ENCODE measurements around the gene VN1R2.

DNA sequence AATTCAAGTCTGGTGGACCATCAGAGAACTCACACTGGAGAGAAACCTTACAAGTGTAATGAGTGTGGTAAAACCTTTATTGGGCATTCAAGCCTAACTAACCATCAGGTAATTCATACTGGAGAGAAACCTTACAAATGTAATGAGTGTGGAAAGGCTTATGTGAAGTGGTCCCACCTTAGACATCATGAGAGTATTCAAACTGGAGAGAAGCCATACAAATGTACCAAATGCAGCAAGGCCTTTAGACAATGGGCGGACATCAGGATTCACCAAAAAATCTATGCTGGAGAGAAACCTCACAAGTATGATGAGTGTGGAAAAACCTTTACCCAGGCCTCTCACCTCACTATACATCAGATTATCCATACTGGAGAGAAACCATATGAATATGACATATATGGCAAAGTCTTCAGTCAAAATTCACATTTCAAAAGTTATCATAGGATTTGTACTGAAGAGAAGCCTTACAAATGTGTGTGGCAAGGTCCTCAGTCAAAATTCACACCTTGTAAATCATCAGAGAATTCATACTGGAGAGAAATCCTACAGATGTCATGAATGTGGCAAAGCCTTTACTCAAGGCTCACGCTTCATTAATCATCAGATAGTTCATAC is 45.3 kb upstream of the VN1R2 start:
- TF ChIP-seq POLR2A (IDR thresholded peaks at IDR 0.05) (no peak), POLR2AphosphoS5 (IDR thresholded peaks at IDR 0.05) (no peak)
- TF ChIP-seq, protein P1, sequence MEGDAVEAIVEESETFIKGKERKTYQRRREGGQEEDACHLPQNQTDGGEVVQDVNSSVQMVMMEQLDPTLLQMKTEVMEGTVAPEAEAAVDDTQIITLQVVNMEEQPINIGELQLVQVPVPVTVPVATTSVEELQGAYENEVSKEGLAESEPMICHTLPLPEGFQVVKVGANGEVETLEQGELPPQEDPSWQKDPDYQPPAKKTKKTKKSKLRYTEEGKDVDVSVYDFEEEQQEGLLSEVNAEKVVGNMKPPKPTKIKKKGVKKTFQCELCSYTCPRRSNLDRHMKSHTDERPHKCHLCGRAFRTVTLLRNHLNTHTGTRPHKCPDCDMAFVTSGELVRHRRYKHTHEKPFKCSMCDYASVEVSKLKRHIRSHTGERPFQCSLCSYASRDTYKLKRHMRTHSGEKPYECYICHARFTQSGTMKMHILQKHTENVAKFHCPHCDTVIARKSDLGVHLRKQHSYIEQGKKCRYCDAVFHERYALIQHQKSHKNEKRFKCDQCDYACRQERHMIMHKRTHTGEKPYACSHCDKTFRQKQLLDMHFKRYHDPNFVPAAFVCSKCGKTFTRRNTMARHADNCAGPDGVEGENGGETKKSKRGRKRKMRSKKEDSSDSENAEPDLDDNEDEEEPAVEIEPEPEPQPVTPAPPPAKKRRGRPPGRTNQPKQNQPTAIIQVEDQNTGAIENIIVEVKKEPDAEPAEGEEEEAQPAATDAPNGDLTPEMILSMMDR (IDR thresholded peaks at IDR 0.05): no peak
